Right cardiac atrium (tissue), 5 donors: ENCODE data around the gene SLC25A6. TPM values are rescaled to one million over a fixed set of nuclear protein-coding genes. Genes with fewer than 3 reads are reported as not detected.
"Not testable (repeated sequence)": the region's sequence is repeated elsewhere in the genome, so short reads cannot be mapped to it uniquely, and the experiment has no call there.

Source experiments
- ATAC-seq, 2 donors: fragments of 200-7000 bp; cut with Tn5 transposase; one replicate each; pipeline versions ENCODE4 v1.8.0 to v1.9.1; 2020; ENCODE audit warnings: moderate library complexity in 2 of 2, mild to moderate bottlenecking in 1 of 2
- DNase-seq, 3 donors: peaks; one replicate each; pipeline ENCODE4 v3.0.0-alpha.2; 2020
- H3K27ac ChIP-seq: one replicate; pipeline ENCODE4 v1.5.1; 2013; ENCODE audit warnings: mild to moderate bottlenecking, low read length, control low read depth, moderate library complexity
- H3K27me3 ChIP-seq: one replicate; pipeline ENCODE4 v1.6.1; 2013; ENCODE audit not compliant: control insufficient read depth, insufficient read depth
- H3K4me1 ChIP-seq: one replicate; pipeline ENCODE4 v1.6.1; 2013; ENCODE audit warnings: low read length; ENCODE audit not compliant: control insufficient read depth, insufficient read depth
- H3K4me3 ChIP-seq: one replicate; pipeline ENCODE4 v1.5.1; 2013; ENCODE audit warnings: low read length, control low read depth
- H3K9me3 ChIP-seq: one replicate; pipeline ENCODE4 v1.6.1; 2013; ENCODE audit warnings: low read length; ENCODE audit not compliant: control insufficient read depth
- WGBS: extraction: QIAGEN DNeasy Blood & Tissue Kit; methylation state at CpG from one replicate; pipeline ENCODE4 v1.1.7; 2013; 5-methylcytosine and 5-hydroxymethylcytosine counted together
- intact Hi-C, 4 donors: fragments of 100-400 bp; cut with DNase I; formaldehyde crosslinking; loops; one replicate each; pipeline versions ENCODE4 v1.11.0 to v1.14.0; 2022 to 2023
- long read RNA-seq, 4 donors: library from polyadenylated mRNA; unstranded; transcript quantifications; one replicate each; pipeline ENCODE4 v2.0.0, GENCODE V29; 2020 to 2021
- polyA plus RNA-seq: library from polyadenylated mRNA; stranded (reverse); fragments of 200-250 nt; gene quantifications from one replicate; pipeline ENCODE4 v1.2.3, GENCODE V29; 2013
- total RNA-seq, 4 donors: library from RNA; stranded (reverse); fragmentation: NEBNext Ultra II Directional; extraction: Animal tissue kit (Norgen Biotek cat#: 25700); gene quantifications; one replicate each; pipeline ENCODE4 v1.2.1, GENCODE V29; 2021
- donor health status: healthy with polysubstance abuse.
- donor health status: DM: no; HTN: yes; CAD: no.
- donor health status: DM: no; HTN: no; CAD: no.
- donor health status: DM: no; HTN: yes; CAD: no; lungs with severe emphysema.
- donor health status: DM: yes; HTN: yes; CAD: no.

Gene SLC25A6
- 100 to 1,000 TPM; 154 to 228 (median 193) TPM for total RNA-seq
- polyA plus RNA-seq: 159 TPM
- long read RNA-seq, donor 1, transcript SLC25A6-201 (4 exons, 2,062 nt): major isoform, 555 of 708 reads
- long read RNA-seq, donor 1, partial matches to known transcripts: 126 of 708 reads
- long read RNA-seq, donor 1, other reads (novel, unspliced or antisense): 27 of 708 reads
- long read RNA-seq, donor 2, transcript SLC25A6-201 (4 exons, 2,062 nt): major isoform, 321 of 414 reads
- long read RNA-seq, donor 2, partial matches to known transcripts: 28 of 414 reads
- long read RNA-seq, donor 2, other reads (novel, unspliced or antisense): 65 of 414 reads
- long read RNA-seq, donor 3, transcript SLC25A6-201 (4 exons, 2,062 nt): major isoform, 1,039 of 1,177 reads
- long read RNA-seq, donor 3, partial matches to known transcripts: 109 of 1,177 reads
- long read RNA-seq, donor 3, other reads (novel, unspliced or antisense): 29 of 1,177 reads
- long read RNA-seq, donor 4, transcript SLC25A6-201 (4 exons, 2,062 nt): major isoform, 319 of 381 reads
- long read RNA-seq, donor 4, partial matches to known transcripts: 52 of 381 reads
- long read RNA-seq, donor 4, other reads (novel, unspliced or antisense): 10 of 381 reads

GRCh38 chrX:1391707-1392375, at the start of gene SLC25A6:
Gene SLC25A6, minus strand, starts transcription at chrX:1392113. Its CDS starts 104 bp downstream, at chrX:1392009.
- Histone ChIP-seq H3K4me3 (peak within 1 kb of the TSS; percentile 70), H3K9me3 (no peaks in the 10 kb centered on the region), H3K4me1 (peaks cover 3% of the 10 kb centered on the region), H3K27ac (peak within 1 kb of the TSS; percentile 95), H3K27me3 (no peaks in the 10 kb centered on the region)
- intact Hi-C loops: loop anchor here in 2 of 4 donors (10.0 kb wide), 1 partner anchor 53 kb away; no protein-coding TSS in a partner anchor
- DNase-seq: peak; percentile 100
- under 1% methylated on average over 90 of the region's 90 CpGs for WGBS
- peak; percentile 96 to 97 for ATAC-seq

- Histone ChIP-seq H3K27ac (no peak overlapping the region), H3K4me3 (no peak overlapping the region), H3K27me3 (no peaks in the 10 kb centered on the region), H3K4me1 (no peaks in the 10 kb centered on the region), H3K9me3 (no peaks in the 10 kb centered on the region)
- DNase-seq: peak in 1 of 3 donors; percentile 13
- no peak for ATAC-seq
- 98% methylated on average over 6 of the region's 6 CpGs for WGBS
- intact Hi-C loops: loop anchor here in 2 of 4 donors (10.0 kb wide), 1 partner anchor 46 kb away; the partner anchor contains the start of gene SLC25A6 (in 2 of the 2)
Measured at GRCh38 chrX:1440506-1440905, 48.6 kb upstream of the SLC25A6 start.

GRCh38 chrX:1435241-1435895, 43.5 kb upstream of the SLC25A6 start:
- no peaks in the 10 kb centered on the region for H3K27me3 ChIP-seq
- H3K4me1 ChIP-seq: no peaks in the 10 kb centered on the region
- ATAC-seq (peak; percentile 19 to 22), DNase-seq (peak in 1 of 3 donors; percentile 34)
- intact Hi-C loops: no loop called here
- H3K27ac ChIP-seq: no peak overlapping the region
- no peak overlapping the region for H3K4me3 ChIP-seq
- WGBS: 96% methylated on average over 20 of the region's 20 CpGs
- H3K9me3 ChIP-seq: no peaks in the 10 kb centered on the region

GRCh38 chrX:1434871-1435240, 42.9 kb upstream of the SLC25A6 start:
- intact Hi-C loops: no loop called here
- Histone ChIP-seq H3K4me1 (no peaks in the 10 kb centered on the region), H3K9me3 (no peaks in the 10 kb centered on the region), H3K27me3 (no peaks in the 10 kb centered on the region), H3K27ac (no peak overlapping the region), H3K4me3 (no peak overlapping the region)
- ATAC-seq (peak in 1 of 2 donors; percentile 7), DNase-seq (peak in 1 of 3 donors; percentile 22)
- 97% methylated on average over 22 of the region's 22 CpGs for WGBS

GRCh38 chrX:1433646-1434357, 41.9 kb upstream of the SLC25A6 start:
- Histone ChIP-seq H3K4me3 (no peak overlapping the region), H3K9me3 (no peaks in the 10 kb centered on the region), H3K4me1 (no peaks in the 10 kb centered on the region), H3K27ac (no peak overlapping the region), H3K27me3 (no peaks in the 10 kb centered on the region)
- DNase-seq (peak in 1 of 3 donors; percentile 20), ATAC-seq (no peak)
- 93% methylated on average over 19 of the region's 19 CpGs for WGBS
- intact Hi-C loops: no loop called here

GRCh38 chrX:1430451-1430850, 38.5 kb upstream of the SLC25A6 start:
- intact Hi-C loops: no loop called here
- DNase-seq (peak in 1 of 3 donors; percentile 13), ATAC-seq (no peak)
- whole genome bisulfite sequencing: 98% methylated on average over 10 of the region's 10 CpGs
- Histone ChIP-seq H3K9me3 (no peaks in the 10 kb centered on the region), H3K27me3 (no peaks in the 10 kb centered on the region), H3K4me1 (no peaks in the 10 kb centered on the region), H3K4me3 (no peak overlapping the region), H3K27ac (no peak overlapping the region)

- no peak for ATAC-seq
- DNase-seq: peak in 1 of 3 donors; percentile 26
- H3K9me3 ChIP-seq: no peaks in the 10 kb centered on the region
- H3K27me3 ChIP-seq: no peaks in the 10 kb centered on the region
- no peaks in the 10 kb centered on the region for H3K4me1 ChIP-seq
- no peak overlapping the region for H3K4me3 ChIP-seq
- intact Hi-C loops: no loop called here
- WGBS: 97% methylated on average over 32 of the region's 32 CpGs
- no peak overlapping the region for H3K27ac ChIP-seq
Measured at GRCh38 chrX:1427756-1428155, 35.8 kb upstream of the SLC25A6 start.

GRCh38 chrX:1426321-1426720, 34.4 kb upstream of the SLC25A6 start:
- H3K4me1 ChIP-seq, ATAC-seq, H3K9me3 ChIP-seq, H3K27me3 ChIP-seq, H3K4me3 ChIP-seq, intact Hi-C loops, H3K27ac ChIP-seq: not testable (repeated sequence)
- 93% methylated on average over 16 of the region's 16 CpGs for WGBS
- peak in 1 of 3 donors; percentile 9 for DNase-seq

- H3K27ac ChIP-seq: no peak overlapping the region
- H3K9me3 ChIP-seq: peaks cover 2% of the 10 kb centered on the region
- ATAC-seq (no peak), DNase-seq (peak in 1 of 3 donors; percentile 37)
- no peaks in the 10 kb centered on the region for H3K4me1 ChIP-seq
- intact Hi-C loops: no loop called here
- 88% methylated on average over 10 of the region's 10 CpGs for WGBS
- H3K27me3 ChIP-seq: no peaks in the 10 kb centered on the region
- H3K4me3 ChIP-seq: no peak overlapping the region
Measured at GRCh38 chrX:1425381-1425780, 33.5 kb upstream of the SLC25A6 start.

GRCh38 chrX:1424147-1424851, 32.4 kb upstream of the SLC25A6 start:
- DNase-seq (peak in 1 of 3 donors; percentile 13), ATAC-seq (no peak)
- Histone ChIP-seq H3K4me1 (no peaks in the 10 kb centered on the region), H3K4me3 (no peak overlapping the region), H3K27ac (no peak overlapping the region), H3K9me3 (peaks cover 2% of the 10 kb centered on the region), H3K27me3 (no peaks in the 10 kb centered on the region)
- intact Hi-C loops: no loop called here
- WGBS: 88% methylated on average over 9 of the region's 9 CpGs
